Renal cortical epithelial cell (primary cell): Measurements from ENCODE around the gene CRLF1. TPM values are rescaled to one million over a fixed set of nuclear protein-coding genes. Genes with fewer than 3 reads are reported as not detected.
"Not testable (repeated sequence)": the region's sequence is repeated elsewhere in the genome, so short reads cannot be mapped to it uniquely, and the experiment has no call there.

Experiments used
- DNase-seq: peaks from one replicate; pipeline ENCODE4 v3.0.0-alpha.2; 2011; ENCODE audit warnings: low read depth
- total RNA-seq: library from RNA; depleted of rRNA; stranded (reverse); fragments of >200 nt; gene quantifications from 2 replicates; pipeline ENCODE4 v1.2.3, GENCODE V29; 2014

Gene CRLF1
- total RNA-seq, 1 donor from 2014 or later, result 0.30 TPM

- DNase-seq, result no peak
Measured at GRCh38 chr19:18608805-18609716, 2.5 kb upstream of the CRLF1 start.

GRCh38 chr19:18608102-18608804, 1.7 kb upstream of the CRLF1 start:
- DNase-seq, result no peak

DNA sequence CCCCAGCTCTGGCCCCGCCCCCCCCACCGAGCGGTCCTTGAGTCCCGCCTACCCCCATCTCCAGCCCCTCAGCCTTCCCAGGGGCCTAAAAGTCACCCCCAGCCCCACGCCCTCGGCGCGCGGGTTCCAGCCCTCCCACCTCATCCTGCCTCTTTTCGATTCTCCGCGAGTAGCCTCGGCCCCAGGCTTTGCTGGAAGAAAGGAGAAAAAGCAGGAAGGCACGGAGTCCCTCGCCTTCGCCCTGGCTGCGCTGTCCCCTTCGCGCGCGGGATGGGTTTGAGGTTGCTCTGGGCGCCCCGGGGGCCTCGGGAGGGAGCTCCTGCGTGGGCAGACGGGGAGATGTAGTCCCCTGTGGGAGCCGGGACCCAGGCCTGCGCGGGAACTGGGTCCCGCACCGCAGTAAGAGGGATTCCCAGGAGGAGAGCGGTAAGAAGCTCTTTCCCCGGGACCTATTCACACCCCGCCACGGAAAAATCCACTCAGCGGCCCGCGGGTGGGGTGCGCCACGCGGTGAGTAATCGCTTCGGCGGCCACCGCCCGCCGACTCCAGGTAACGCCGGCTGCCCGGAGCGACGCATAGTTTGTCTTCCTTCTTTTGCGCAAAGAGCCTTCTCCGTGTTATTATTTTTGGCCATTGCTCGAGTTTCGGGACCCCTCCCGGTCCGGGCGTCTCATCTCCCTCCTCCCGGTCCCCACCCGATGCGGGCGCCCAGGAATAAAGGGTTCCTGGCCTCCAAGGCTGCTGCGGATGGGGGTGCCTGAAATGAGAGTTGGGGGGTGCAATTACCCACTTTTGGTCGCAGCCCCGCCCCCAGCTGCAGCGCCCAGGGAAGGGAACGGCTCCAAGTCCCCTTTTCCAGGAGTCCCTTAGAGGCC, 865 bp upstream of the CRLF1 start:
- DNase-seq, result no peak

GRCh38 chr19:18605546-18606280, 886 bp downstream of the CRLF1 start:
- no peak for DNase-seq

DNA sequence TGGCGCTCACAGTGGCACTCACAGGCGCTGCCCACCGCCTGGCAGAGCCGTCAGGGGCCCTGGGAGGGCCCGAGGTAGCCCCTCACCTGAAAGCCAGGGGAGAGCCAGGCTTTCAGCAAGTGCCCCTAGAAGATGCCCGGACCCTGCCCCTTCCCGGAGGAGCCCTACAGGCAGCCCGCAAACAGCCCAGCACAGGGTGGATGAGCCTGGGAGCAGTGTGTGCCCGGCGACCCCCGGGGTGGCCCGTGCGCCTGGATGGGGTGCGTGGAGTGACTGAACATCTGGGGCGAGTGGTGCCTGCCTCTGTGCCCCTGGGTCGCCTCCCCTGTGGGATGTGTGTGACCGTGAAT, 1.4 kb downstream of the CRLF1 start:
- DNase-seq, result no peak

DNA sequence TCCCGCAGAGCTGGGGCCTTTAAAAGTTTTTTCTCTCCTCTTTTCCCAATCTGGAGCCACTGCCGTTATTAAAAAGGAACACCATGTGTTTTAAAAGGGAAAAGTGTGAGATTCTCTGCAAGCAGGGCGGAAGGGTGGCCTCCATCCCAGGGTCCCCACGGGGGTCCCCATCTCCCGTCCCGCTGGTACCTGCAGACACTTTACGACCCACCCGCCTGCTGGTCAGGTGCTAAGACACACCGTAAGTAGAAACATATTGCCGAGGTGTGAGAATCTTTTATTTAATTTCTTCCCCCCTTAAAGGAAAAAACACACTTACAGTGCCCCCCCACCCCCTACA, 1.8 kb downstream of the CRLF1 start:
- no peak for DNase-seq

DNA sequence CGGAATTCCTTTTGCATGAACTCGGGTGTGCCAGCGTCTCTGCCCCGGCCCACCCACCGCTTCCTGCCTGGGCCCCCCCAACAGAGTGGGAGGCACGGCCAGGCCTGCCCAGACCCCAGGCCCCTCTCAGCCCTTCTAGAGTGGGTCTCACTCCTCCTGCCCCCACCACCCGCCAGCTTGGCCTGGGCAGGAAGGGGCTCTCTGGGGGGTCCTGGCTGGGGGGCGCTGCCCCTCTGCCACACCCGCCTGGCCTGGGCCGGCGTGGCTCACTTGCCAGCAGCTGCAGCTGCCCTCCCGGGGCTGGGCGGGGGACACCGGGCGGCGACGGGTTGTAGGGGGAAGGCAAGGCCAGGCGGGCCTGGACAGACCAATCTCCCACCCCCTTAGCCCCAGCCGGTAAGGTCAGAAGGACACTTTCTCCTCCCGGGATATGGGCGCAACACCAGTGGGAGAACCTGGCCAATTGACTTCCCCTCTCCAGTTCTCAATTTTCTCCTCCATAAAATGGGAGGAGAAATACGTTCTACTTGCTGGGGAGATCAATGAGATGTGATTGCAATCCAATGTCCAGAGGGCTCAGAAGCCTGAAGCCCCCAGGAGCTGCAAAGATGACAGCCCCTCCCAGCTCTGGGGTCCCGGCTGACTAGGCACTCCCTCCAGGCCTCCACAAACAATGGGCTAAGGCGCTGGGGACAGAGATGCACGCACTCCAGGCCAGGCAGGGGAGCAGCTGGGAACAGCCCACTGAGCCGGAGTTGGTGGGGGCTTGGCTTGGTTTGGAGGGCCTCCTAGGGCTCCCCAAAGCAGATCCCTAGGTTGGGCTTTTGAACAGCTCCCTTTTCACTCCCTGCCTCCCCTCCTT, 2.4 kb downstream of the CRLF1 start:
- DNase-seq, result no peak

DNA sequence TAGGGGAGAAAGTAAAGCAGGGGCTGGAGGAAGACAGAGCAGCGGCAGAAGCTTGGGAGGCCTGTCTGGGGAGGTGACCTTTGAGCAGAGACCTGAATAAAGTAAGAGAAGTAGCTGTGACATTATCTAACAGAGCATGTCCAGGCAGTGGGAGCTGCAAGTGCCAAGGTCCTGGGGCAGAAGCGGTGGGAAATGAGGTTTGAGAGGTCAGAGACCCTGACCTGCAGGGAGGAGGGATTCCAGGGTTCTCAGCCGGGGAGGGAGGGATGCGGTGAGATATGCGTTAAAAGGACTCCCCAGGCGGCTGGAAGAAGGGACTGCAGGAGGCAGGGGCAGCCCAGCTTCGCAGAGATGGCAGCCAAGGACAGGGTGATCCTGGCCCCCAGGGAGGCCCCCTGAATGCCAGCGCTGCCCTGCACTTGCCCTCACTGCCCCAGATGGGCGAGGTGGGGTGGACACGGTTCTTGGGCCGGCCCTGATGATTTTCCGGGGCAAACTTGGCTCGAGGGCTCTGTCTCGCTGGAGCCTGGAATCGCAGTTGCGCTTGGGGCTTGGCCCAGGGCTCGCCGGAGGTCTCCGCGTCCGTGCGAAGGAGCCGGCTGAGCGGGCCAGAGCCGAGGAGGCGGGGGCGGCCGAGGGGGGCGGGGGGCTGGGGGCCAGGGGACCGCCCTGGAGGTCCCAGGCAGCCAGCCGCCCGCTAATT, 3.2 kb downstream of the CRLF1 start:
- no peak for DNase-seq

DNA sequence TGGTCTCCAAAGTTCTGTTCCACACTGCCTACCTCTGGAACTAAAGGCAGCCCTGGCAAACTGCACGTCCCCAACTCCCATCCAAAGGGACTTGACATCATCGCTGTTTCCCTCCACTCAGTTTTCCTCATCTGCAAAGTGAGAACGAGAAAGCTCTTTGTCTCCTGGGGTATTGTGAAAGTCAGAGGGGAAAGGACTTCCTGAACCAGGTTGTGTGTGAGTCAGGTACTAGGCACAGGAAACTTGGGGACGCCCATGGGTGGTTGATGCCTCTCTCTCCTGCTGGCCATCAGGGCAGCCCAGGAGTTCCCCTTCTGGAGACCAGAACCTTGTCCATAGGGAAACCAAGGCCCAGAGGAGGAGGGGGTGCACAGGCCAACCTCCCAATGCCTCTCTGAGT, 4.7 kb downstream of the CRLF1 start:
- DNase-seq, result no peak

- DNase-seq, result not testable (repeated sequence)
Measured at GRCh38 chr19:18600692-18601397, 5.8 kb downstream of the CRLF1 start.

DNA sequence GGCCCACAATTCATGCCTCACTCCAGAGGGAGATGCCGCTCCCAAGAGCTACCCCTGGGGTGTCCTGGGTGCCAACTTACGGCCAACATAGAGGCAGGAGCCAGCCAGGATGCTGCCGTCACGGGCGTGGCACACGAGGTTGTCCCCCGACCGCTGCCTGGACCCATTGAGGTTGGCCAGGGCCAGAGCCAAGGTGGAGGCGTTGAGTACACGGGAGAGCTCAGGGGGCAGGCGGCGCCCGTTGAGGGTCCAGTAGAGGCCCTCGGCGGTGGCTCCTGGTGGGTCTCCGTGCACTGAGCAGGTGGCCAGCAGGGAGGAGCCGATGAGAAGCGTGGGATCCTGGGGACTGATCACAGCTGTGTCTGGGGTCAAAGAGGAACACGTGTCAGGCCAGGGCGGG, 7.1 kb downstream of the CRLF1 start:
- no peak for DNase-seq

DNA sequence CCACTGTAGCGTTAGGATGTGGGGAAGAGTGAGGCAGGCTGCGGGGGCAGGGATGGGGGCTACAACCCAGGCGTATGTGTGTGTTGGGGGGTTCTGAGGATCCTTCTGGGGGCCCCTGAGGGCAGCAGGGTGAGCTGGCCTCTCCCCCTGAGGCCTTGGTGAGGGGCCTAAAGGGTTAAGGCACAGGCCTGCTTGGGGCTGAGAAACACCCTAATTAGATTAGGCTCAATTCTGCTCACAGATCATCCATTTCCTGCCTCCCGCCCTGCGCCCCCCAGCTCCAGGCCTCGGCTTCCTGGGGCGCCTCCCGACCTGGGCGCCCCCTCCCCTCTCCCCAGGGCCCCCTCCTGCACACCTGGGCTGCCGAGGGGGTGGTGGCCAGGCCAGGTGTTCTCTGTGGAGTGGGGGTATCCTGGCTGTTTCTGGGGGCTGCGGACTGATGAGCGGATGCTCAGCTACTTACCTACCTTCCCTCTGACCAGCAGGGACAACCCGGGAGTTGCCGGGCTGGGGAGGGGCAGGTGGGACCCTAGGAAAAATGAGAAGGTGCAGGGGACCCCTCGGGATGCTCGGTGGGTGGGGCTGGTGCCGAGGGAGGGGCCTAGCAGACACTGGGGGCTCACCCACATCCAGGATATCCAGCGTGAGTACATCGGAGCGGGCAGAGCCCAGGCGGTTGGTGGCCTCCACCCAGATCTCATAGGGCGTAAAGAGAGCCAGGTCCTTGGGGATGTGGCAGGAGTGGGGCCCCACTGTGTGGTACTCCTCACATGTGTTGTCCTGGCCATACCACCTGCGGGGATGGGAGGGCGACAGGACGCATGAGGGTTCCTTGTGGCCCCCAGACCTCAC, 8.6 kb downstream of the CRLF1 start:
- no peak for DNase-seq

DNA sequence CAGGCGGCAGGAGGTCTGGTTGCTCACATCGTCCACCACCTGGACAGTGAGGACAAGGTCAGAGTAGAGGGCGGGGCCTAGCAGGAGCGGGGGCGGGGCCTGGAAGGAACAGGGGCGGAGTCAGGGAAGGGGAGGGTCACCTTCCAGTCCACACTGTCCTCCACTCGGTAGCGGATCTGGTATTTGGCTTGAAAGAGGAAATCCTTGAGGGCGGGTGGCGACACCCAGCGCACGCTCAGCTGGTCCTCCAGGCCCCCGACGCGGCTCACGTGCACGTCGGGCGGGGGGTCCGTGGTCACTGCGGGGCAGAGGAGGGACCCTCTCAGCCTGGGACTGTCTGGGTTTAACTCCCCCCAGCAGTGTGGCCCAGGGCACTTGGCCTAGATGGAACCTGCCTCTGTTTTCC, 9.8 kb downstream of the CRLF1 start:
- DNase-seq, result no peak

DNA sequence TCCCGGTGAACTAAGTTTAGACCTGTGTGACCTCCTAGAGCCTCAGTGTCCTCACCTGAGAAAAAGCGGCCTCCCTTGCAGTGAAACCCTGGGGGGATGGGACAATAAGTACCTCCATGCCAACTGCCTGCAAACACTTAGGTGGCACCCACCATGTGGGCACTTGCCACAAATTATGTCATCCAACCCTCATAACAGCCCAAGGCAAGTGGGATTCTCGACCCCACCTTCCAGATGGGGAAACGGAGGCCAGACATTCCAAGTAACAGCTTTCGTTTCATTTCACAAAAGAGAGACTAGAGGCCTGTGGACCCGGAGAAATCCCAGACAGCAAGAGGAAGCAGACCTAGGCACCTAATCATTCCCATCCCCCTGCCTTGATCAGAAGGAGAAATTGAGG, 11.1 kb downstream of the CRLF1 start:
- DNase-seq, result no peak

DNA sequence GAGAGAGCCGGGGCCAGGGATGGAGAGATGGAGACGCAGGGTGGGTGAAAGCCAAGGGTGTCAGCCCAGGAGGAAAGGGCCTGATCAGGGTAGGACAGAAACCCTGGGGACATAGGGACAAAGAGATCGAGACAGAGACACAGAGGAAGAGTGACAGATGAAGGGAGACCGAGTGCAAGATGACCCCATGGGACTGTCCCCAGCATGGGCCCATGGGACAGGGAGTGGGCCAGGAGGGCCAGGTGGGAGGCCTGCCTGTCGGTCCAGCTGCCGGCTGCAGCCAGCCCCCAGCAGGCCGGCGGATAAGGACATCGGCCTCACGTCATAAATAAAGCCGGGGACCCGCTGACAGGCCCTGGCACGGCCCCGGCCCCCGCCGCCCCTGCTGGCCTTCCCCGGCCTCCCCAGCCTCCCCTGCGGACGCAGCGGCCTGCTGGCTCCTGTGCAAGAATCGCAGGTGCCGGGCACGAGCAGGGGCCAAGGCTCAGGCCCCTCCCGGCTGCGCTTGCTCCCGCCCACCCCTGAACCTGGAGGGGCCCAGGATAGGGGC, 11.7 kb downstream of the CRLF1 start:
- DNase-seq, result no peak

- peak; percentile 48 for DNase-seq
Measured at GRCh38 chr19:18594096-18594823, 12.3 kb downstream of the CRLF1 start.

GRCh38 chr19:18593367-18594095, 13.1 kb downstream of the CRLF1 start:
- DNase-seq, result no peak
